ENCODE data around the gene ALDOC.

ALDOC gene

GRCh38 chr17:28551421-28552175 lies 25.1 kb downstream of the ALDOC start:
- no peak for DNase-seq

GRCh38 chr17:28550858-28551257 lies 25.8 kb downstream of the ALDOC start:
- DNase-seq: no peak

GRCh38 chr17:28549236-28550132 lies 27.2 kb downstream of the ALDOC start:
- DNase-seq: peak; percentile 72

GRCh38 chr17:28548417-28549130 lies 28.1 kb downstream of the ALDOC start:
- no peak for DNase-seq

- peak; percentile 56 for DNase-seq
Measured at GRCh38 chr17:28547623-28548416, 28.9 kb downstream of the ALDOC start.

- no peak for DNase-seq
Measured at GRCh38 chr17:28547096-28547622, 29.5 kb downstream of the ALDOC start.

GRCh38 chr17:28545787-28546415 lies 30.8 kb downstream of the ALDOC start:
- DNase-seq: no peak

- DNase-seq: no peak
Measured at GRCh38 chr17:28545141-28545503, 31.6 kb downstream of the ALDOC start.

- no peak for DNase-seq
Measured at GRCh38 chr17:28544402-28545140, 32.1 kb downstream of the ALDOC start.

GRCh38 chr17:28541439-28541838 lies 35.3 kb downstream of the ALDOC start:
- DNase-seq: no peak

GRCh38 chr17:28540231-28540630 lies 36.5 kb downstream of the ALDOC start:
- no peak for DNase-seq

GRCh38 chr17:28538296-28538895 lies 38.3 kb downstream of the ALDOC start:
- no peak for DNase-seq

GRCh38 chr17:28537219-28537610 lies 39.5 kb downstream of the ALDOC start:
- DNase-seq: no peak

- DNase-seq: no peak
Measured at GRCh38 chr17:28536532-28537218, 40.0 kb downstream of the ALDOC start.

- no peak for DNase-seq
Measured at GRCh38 chr17:28534740-28535375, 41.8 kb downstream of the ALDOC start.

GRCh38 chr17:28533091-28533807 lies 43.4 kb downstream of the ALDOC start:
- no peak for DNase-seq

- no peak for DNase-seq
Measured at GRCh38 chr17:28532050-28532960, 44.4 kb downstream of the ALDOC start.

- DNase-seq: no peak
Measured at GRCh38 chr17:28530926-28531325, 45.8 kb downstream of the ALDOC start.
